Thyroid gland (tissue), 4 donors: Measurements from ENCODE around the gene P2RY2.

Experiments used
- CTCF ChIP-seq, 6 experiments: fragments of 200-600 bp in 3 of 6; fragments of 450-650 bp in 3 of 6; sonication (generic) in 3 of 6; IDR thresholded peaks; one replicate each; pipeline ENCODE4 v1.5.1; 2016 to 2019; ENCODE audit warnings: antibody characterized with exemption in 6 of 6, mild to moderate bottlenecking in 2 of 6, inconsistent platforms in 1 of 6, moderate library complexity in 1 of 6
- POLR2A ChIP-seq, 2 donors: fragments of 450-650 bp; IDR thresholded peaks; one replicate each; pipeline ENCODE4 v1.6.1; 2017; ENCODE audit warnings: antibody characterized with exemption in 2 of 2, mild to moderate bottlenecking in 2 of 2, moderate library complexity in 1 of 2

- TF ChIP-seq CTCF (IDR thresholded peaks at IDR 0.05) (no peak), POLR2A (IDR thresholded peaks at IDR 0.05) (no peak)
Observed at GRCh38 chr11:73217810-73218105, 323 bp upstream of the P2RY2 start.
